ACC112 (cell line): ENCODE results near the gene CEP78.

Experiments
- H2AFZ ChIP-seq: fragments of 200-600 bp; sonication (generic); one replicate; pipeline ENCODE4 v1.6.0; 2017; ENCODE audit warnings: antibody characterized with exemption, low read length; ENCODE audit not compliant: unreplicated experiment
- H3K27ac ChIP-seq: fragments of 200-600 bp; sonication (generic); 2 replicates; pipeline ENCODE4 v1.5.1; 2014; ENCODE audit warnings: low read depth, mild to moderate bottlenecking, antibody characterized with exemption, low read length, moderate library complexity
- H3K27me3 ChIP-seq: fragments of 200-600 bp; sonication (generic); 2 replicates; pipeline ENCODE4 v1.6.1; 2014; ENCODE audit warnings: mild to moderate bottlenecking, antibody characterized with exemption, low read length, moderate library complexity, mixed read lengths; ENCODE audit not compliant: insufficient read depth
- H3K36me3 ChIP-seq: fragments of 200-600 bp; sonication (generic); 2 replicates; pipeline ENCODE4 v1.6.1; 2016; ENCODE audit warnings: mild to moderate bottlenecking, antibody characterized with exemption, low read length, moderate library complexity, mixed read lengths; ENCODE audit not compliant: insufficient read depth
- H3K4me1 ChIP-seq: fragments of 200-600 bp; sonication (generic); one replicate; pipeline ENCODE4 v1.6.1; 2016; ENCODE audit warnings: low read length, mixed read lengths; ENCODE audit not compliant: insufficient read depth, unreplicated experiment, control insufficient read depth
- H3K4me3 ChIP-seq: fragments of 200-600 bp; sonication (generic); 2 replicates; pipeline ENCODE4 v1.5.1; 2014; ENCODE audit warnings: mild to moderate bottlenecking, low read depth, low read length
- H3K79me2 ChIP-seq: fragments of 200-600 bp; sonication (generic); one replicate; pipeline ENCODE4 v1.6.0; 2016; ENCODE audit warnings: low read length; ENCODE audit not compliant: control insufficient read depth, unreplicated experiment, insufficient read depth

The CEP78 gene

GRCh38 chr9:78296201-78296892 is 60.5 kb downstream of the CEP78 start:
- Histone ChIP-seq H3K27me3 (no peaks in the 10 kb centered on the region), H2AFZ (peak overlapping the region; percentile 87), H3K79me2 (peaks cover 4% of the 10 kb centered on the region), H3K4me1 (peaks cover 15% of the 10 kb centered on the region), H3K27ac (peak overlapping the region; percentile 23; the same call in 1 of the 2 replicates), H3K36me3 (no peaks in the 10 kb centered on the region), H3K4me3 (peak overlapping the region; percentile 88)

DNA sequence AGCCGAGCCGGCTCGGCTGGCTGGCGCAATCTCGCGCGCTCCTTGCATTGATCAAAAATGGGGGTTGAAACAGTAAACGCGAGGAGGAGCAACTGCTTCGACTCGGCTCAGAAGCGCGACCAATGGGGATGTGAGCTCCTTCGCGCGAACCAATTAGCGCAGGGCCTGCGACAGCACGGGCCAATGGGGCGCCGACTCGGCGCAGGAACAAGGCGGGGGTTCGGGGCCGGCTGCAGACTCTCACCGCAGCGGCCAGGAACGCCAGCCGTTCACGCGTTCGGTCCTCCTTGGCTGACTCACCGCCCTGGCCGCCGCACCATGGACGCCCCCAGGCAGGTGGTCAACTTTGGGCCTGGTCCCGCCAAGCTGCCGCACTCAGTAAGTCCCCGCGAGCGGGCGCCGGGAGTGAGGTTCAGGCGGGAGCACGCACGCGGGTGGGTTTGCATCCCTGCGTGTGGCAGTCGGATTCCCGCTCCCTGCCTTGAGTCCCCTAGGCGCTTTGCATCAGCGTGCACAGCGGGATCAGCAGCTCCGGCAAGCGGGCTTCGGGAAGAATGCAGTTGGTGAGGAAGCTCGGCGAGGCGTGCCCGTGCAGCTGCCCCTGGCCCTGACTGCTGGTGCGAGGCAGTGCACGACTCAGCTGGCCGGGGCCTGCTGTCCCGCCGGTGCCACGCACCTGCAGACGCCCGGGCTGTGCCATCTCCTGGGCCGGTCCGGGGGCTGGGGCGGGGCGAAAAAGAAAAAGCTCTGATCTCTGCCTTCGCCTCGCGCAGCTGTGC is 61.2 kb downstream of the CEP78 start, which contains the start of gene PSAT1:
Gene PSAT1 (plus strand): TSS at position 233 of the 779 bp plus-strand sequence. CDS start 86 bp downstream, at position 319.
- H3K4me3 ChIP-seq: peak within 1 kb of the TSS; percentile 88
- peak within 1 kb of the TSS; percentile 87 for H2AFZ ChIP-seq
- no peaks in the 10 kb centered on the region for H3K27me3 ChIP-seq
- H3K79me2 ChIP-seq: peaks cover 4% of the 10 kb centered on the region
- H3K4me1 ChIP-seq: peaks cover 15% of the 10 kb centered on the region
- peak within 1 kb of the TSS; percentile 23; the same call in 1 of the 2 replicates for H3K27ac ChIP-seq
- no peaks in the 10 kb centered on the region for H3K36me3 ChIP-seq

GRCh38 chr9:78297672-78297961 is 61.7 kb downstream of the CEP78 start:
- no peaks in the 10 kb centered on the region for H3K36me3 ChIP-seq
- peaks cover 4% of the 10 kb centered on the region for H3K79me2 ChIP-seq
- peaks cover 15% of the 10 kb centered on the region for H3K4me1 ChIP-seq
- H3K4me3 ChIP-seq: peak overlapping the region; percentile 88
- H2AFZ ChIP-seq: peak overlapping the region; percentile 87
- no peak overlapping the region for H3K27ac ChIP-seq
- no peaks in the 10 kb centered on the region for H3K27me3 ChIP-seq

DNA sequence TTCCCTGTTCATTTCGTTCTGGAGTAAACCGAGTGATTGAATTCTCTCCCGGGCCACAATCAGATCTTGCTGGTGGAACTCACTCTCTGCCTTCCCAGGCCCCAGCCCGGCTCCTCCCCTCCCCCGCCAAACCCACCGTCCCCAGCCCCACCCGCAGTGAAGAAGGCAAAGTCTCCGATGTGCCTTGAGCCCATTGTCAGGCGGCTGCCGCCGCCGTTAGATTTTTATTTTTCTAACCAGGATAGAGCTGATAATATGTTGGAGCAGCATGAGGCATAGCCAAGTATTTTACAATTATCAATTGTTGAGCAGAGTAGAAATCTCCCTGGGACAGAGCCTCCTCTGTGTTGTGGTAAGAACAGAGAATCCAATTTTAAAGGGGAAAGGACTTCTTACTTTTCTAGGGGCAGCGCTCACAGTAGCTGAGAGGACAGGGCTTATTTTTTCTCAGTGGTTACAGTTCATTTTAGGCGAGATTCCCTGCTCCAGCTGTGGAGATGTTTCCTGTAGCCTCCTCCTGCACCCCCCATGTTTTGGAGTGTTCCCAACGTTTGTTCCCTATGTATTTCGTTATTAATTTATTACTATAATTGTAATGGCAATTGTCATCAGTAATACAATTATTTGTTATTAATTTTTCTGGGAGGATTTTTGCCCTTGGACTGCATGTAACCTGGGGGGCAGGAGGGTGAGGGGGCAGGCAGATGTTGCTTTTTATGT is 62.3 kb downstream of the CEP78 start:
- Histone ChIP-seq H3K27ac (no peak overlapping the region), H3K4me1 (peaks cover 15% of the 10 kb centered on the region), H3K79me2 (peaks cover 4% of the 10 kb centered on the region), H3K27me3 (no peaks in the 10 kb centered on the region), H3K4me3 (peak overlapping the region; percentile 88), H2AFZ (peak overlapping the region; percentile 87), H3K36me3 (no peaks in the 10 kb centered on the region)

DNA sequence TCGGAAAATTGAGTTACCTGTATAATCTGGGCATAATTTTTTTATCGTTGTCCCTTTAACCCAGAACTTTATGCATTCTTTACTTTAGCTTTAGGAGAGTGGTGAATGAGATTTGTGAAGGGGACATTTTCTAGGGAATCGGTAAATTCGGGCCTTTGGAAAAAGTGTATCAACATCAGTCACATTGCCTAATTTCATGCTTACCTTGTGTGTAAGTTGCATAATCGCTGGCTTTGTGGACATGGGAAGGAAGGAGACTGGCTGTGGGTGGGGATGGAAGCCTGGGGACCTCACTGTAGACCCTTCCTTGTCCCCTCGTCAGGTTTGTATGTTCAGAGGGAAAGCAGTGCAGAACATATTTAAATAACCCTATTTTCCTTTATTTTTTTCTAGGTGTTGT is 64.3 kb downstream of the CEP78 start:
- Histone ChIP-seq H3K4me3 (no peak overlapping the region), H3K36me3 (no peaks in the 10 kb centered on the region), H3K27ac (no peak overlapping the region), H2AFZ (no peak overlapping the region), H3K4me1 (peaks cover 15% of the 10 kb centered on the region), H3K27me3 (no peaks in the 10 kb centered on the region), H3K79me2 (peaks cover 4% of the 10 kb centered on the region)

GRCh38 chr9:78301466-78301865 is 65.6 kb downstream of the CEP78 start:
- Histone ChIP-seq H3K4me3 (no peak overlapping the region), H3K79me2 (peaks cover 4% of the 10 kb centered on the region), H3K4me1 (peaks cover 7% of the 10 kb centered on the region), H2AFZ (no peak overlapping the region), H3K27ac (no peak overlapping the region), H3K27me3 (no peaks in the 10 kb centered on the region), H3K36me3 (no peaks in the 10 kb centered on the region)

GRCh38 chr9:78303377-78304062 is 67.6 kb downstream of the CEP78 start:
- Histone ChIP-seq H3K36me3 (no peaks in the 10 kb centered on the region), H2AFZ (no peak overlapping the region), H3K27me3 (no peaks in the 10 kb centered on the region), H3K79me2 (peaks cover 4% of the 10 kb centered on the region), H3K27ac (no peak overlapping the region), H3K4me3 (no peak overlapping the region), H3K4me1 (peaks cover 3% of the 10 kb centered on the region)

- H3K79me2 ChIP-seq: no peaks in the 10 kb centered on the region
- H3K36me3 ChIP-seq: no peaks in the 10 kb centered on the region
- no peak overlapping the region for H3K4me3 ChIP-seq
- H3K4me1 ChIP-seq: no peaks in the 10 kb centered on the region
- no peak overlapping the region for H2AFZ ChIP-seq
- H3K27me3 ChIP-seq: no peaks in the 10 kb centered on the region
- no peak overlapping the region for H3K27ac ChIP-seq
Observed at GRCh38 chr9:78304357-78304756, 68.5 kb downstream of the CEP78 start.

GRCh38 chr9:78306222-78307076 is 70.6 kb downstream of the CEP78 start:
- H3K27me3 ChIP-seq: no peaks in the 10 kb centered on the region
- no peaks in the 10 kb centered on the region for H3K79me2 ChIP-seq
- no peak overlapping the region for H2AFZ ChIP-seq
- no peaks in the 10 kb centered on the region for H3K4me1 ChIP-seq
- no peaks in the 10 kb centered on the region for H3K36me3 ChIP-seq
- no peak overlapping the region for H3K4me3 ChIP-seq
- no peak overlapping the region for H3K27ac ChIP-seq

- Histone ChIP-seq H3K4me3 (no peak overlapping the region), H3K27me3 (no peaks in the 10 kb centered on the region), H3K27ac (no peak overlapping the region), H3K4me1 (no peaks in the 10 kb centered on the region), H2AFZ (no peak overlapping the region), H3K36me3 (no peaks in the 10 kb centered on the region), H3K79me2 (no peaks in the 10 kb centered on the region)
Observed at GRCh38 chr9:78307360-78307759, 71.5 kb downstream of the CEP78 start.
